Loucy (cell line): ENCODE measurements around the gene TMEM150B.
A peak's percentile ranks its signal among the peaks of the same experiment; 100 is the strongest.

Source experiments
- H2AFZ ChIP-seq: fragments of 200-600 bp; sonication (generic); 2 replicates; pipeline ENCODE4 v1.6.0; 2016; ENCODE audit warnings: antibody characterized with exemption, mild to moderate bottlenecking, low read length, moderate library complexity
- H3F3A ChIP-seq: fragments of 200-600 bp; 2 replicates; pipeline ENCODE4 v1.6.0; 2016; ENCODE audit warnings: antibody characterized with exemption, low read depth, mild to moderate bottlenecking
- H3K27me3 ChIP-seq: fragments of 200-600 bp; sonication (generic); 2 replicates; pipeline ENCODE4 v1.6.1; 2014; ENCODE audit warnings: low read length, mild to moderate bottlenecking; ENCODE audit not compliant: insufficient read depth, poor library complexity, severe bottlenecking
- H3K36me3 ChIP-seq: fragments of 200-600 bp; sonication (generic); 2 replicates; pipeline ENCODE4 v1.6.1; 2016; ENCODE audit warnings: low read length; ENCODE audit not compliant: insufficient read depth
- H3K4me1 ChIP-seq: fragments of 200-600 bp; sonication (generic); 2 replicates; pipeline ENCODE4 v1.5.1; 2014; ENCODE audit warnings: low read length, mild to moderate bottlenecking; ENCODE audit not compliant: insufficient read depth, poor library complexity, severe bottlenecking
- H3K4me2 ChIP-seq: fragments of 200-600 bp; sonication (generic); 2 replicates; pipeline ENCODE4 v1.6.0; 2014; ENCODE audit warnings: antibody characterized with exemption, low read length, low read depth, mild to moderate bottlenecking; ENCODE audit not compliant: poor library complexity, severe bottlenecking
- H3K4me3 ChIP-seq: fragments of 200-600 bp; sonication (generic); 2 replicates; pipeline ENCODE4 v1.5.1; 2014; ENCODE audit warnings: low read length, mild to moderate bottlenecking, mixed read lengths; ENCODE audit not compliant: poor library complexity, severe bottlenecking
- H3K79me2 ChIP-seq: fragments of 200-600 bp; sonication (generic); 2 replicates; pipeline ENCODE4 v1.6.1; 2014; ENCODE audit warnings: low read length; ENCODE audit not compliant: insufficient read depth
- H3K9ac ChIP-seq: fragments of 200-600 bp; sonication (generic); 2 replicates; pipeline ENCODE4 v1.6.0; 2014; ENCODE audit warnings: mild to moderate bottlenecking, low read depth, low read length, moderate library complexity; ENCODE audit not compliant: poor library complexity, severe bottlenecking
- H3K9me2 ChIP-seq: fragments of 200-600 bp; sonication (generic); replicated peaks from 2 replicates; pipeline ENCODE4 v1.6.1; 2016; ENCODE audit warnings: low read depth, low read length, mixed read lengths
- H3K9me3 ChIP-seq: fragments of 200-600 bp; sonication (generic); 2 replicates; pipeline ENCODE4 v1.6.1; 2014; ENCODE audit warnings: mild to moderate bottlenecking, antibody characterized with exemption, low read length, low read depth; ENCODE audit not compliant: insufficient read depth
- H4K20me1 ChIP-seq: fragments of 200-600 bp; sonication (generic); 2 replicates; pipeline ENCODE4 v1.6.0; 2014; ENCODE audit warnings: antibody characterized with exemption, low read length, mild to moderate bottlenecking; ENCODE audit not compliant: insufficient read depth, poor library complexity, severe bottlenecking
- EZH2phosphoT487 ChIP-seq: fragments of 200-600 bp; IDR thresholded peaks from 2 replicates; pipeline ENCODE4 v1.6.1; 2018; ENCODE audit warnings: antibody characterized with exemption, mild to moderate bottlenecking, moderate library complexity, borderline replicate concordance
- TF ChIP-seq, protein P1 (sequence below): fragments of 200-600 bp; sonication (generic); conservative IDR thresholded peaks from 2 replicates; pipeline ENCODE4 v1.5.1; 2014; ENCODE audit warnings: mild to moderate bottlenecking, antibody characterized with exemption, low read length

Gene TMEM150B

GRCh38 chr19:55372316-55373081 is 47.4 kb upstream of the TMEM150B start:
- Histone ChIP-seq H3K9ac (no peak overlapping the region), H3K9me2 (no peaks in the 10 kb centered on the region), H2AFZ (no peak overlapping the region), H3K9me3 (no peaks in the 10 kb centered on the region), H3K36me3 (no peaks in the 10 kb centered on the region), H3K4me1 (no peaks in the 10 kb centered on the region), H3K79me2 (no peaks in the 10 kb centered on the region), H4K20me1 (no peaks in the 10 kb centered on the region), H3K27me3 (no peaks in the 10 kb centered on the region), H3K4me3 (no peak overlapping the region), H3K4me2 (peak overlapping the region; percentile 2), H3F3A (no peaks in the 10 kb centered on the region)
- TF ChIP-seq, protein P1, sequence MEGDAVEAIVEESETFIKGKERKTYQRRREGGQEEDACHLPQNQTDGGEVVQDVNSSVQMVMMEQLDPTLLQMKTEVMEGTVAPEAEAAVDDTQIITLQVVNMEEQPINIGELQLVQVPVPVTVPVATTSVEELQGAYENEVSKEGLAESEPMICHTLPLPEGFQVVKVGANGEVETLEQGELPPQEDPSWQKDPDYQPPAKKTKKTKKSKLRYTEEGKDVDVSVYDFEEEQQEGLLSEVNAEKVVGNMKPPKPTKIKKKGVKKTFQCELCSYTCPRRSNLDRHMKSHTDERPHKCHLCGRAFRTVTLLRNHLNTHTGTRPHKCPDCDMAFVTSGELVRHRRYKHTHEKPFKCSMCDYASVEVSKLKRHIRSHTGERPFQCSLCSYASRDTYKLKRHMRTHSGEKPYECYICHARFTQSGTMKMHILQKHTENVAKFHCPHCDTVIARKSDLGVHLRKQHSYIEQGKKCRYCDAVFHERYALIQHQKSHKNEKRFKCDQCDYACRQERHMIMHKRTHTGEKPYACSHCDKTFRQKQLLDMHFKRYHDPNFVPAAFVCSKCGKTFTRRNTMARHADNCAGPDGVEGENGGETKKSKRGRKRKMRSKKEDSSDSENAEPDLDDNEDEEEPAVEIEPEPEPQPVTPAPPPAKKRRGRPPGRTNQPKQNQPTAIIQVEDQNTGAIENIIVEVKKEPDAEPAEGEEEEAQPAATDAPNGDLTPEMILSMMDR: no peak
- no peak for TF ChIP-seq EZH2phosphoT487

- no peaks in the 10 kb centered on the region for H3K36me3 ChIP-seq
- H3K79me2 ChIP-seq: no peaks in the 10 kb centered on the region
- H3K4me2 ChIP-seq: no peak within 1 kb of the TSS
- H3K9ac ChIP-seq: no peak within 1 kb of the TSS
- TF ChIP-seq, protein P1: no peak
- TF ChIP-seq EZH2phosphoT487: no peak
- no peaks in the 10 kb centered on the region for H3K27me3 ChIP-seq
- no peak within 1 kb of the TSS for H2AFZ ChIP-seq
- no peaks in the 10 kb centered on the region for H3K4me1 ChIP-seq
- no peaks in the 10 kb centered on the region for H4K20me1 ChIP-seq
- H3K9me2 ChIP-seq: no peaks in the 10 kb centered on the region
- H3K9me3 ChIP-seq: no peaks in the 10 kb centered on the region
- H3K4me3 ChIP-seq: no peak within 1 kb of the TSS
- H3F3A ChIP-seq: no peaks in the 10 kb centered on the region
Observed at GRCh38 chr19:55370305-55370988, 45.3 kb upstream of the TMEM150B start, which contains the start of gene IL11. IL11 (minus strand) TSS chr19:55370463; CDS start chr19:55370310, 153 bp downstream.

DNA sequence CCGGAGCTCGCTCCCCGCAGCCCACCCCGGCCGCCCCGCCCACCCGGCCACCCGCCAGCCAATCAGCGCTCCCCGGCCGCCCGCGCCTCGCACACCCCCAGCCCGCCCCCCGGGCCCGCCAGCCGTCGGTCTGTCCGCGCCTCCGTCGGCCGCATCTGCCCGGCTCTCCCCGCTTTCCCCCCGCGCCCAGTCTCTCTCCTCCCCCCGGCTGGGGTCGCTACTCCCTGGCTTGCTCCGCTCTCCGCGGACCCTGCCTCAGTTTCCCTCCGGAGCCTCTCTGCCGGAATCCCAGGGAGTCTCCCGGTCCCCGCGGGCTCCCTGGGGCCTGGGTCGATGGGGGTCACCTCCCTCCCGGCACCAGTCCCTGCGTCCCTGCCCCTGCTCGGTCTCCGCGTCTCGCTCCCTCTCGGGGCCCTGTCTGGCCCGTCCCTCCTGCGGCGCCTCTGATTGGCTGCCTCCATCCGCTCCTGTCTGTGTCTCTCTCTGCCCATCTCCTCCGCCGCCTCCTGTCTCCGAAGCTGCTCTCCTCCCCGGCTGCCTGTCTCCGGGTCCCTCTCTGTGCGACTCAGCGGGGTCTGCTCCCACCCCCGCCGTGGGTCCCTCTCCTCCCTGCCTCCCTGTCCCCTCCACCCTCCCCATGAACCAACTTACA is 44.6 kb upstream of the TMEM150B start:
- H3K79me2 ChIP-seq: no peaks in the 10 kb centered on the region
- H3K27me3 ChIP-seq: no peaks in the 10 kb centered on the region
- no peak overlapping the region for H3K4me3 ChIP-seq
- no peak overlapping the region for H2AFZ ChIP-seq
- no peak overlapping the region for H3K4me2 ChIP-seq
- no peaks in the 10 kb centered on the region for H3F3A ChIP-seq
- no peaks in the 10 kb centered on the region for H4K20me1 ChIP-seq
- TF ChIP-seq EZH2phosphoT487: no peak
- TF ChIP-seq, protein P1: no peak
- no peaks in the 10 kb centered on the region for H3K4me1 ChIP-seq
- H3K9me2 ChIP-seq: no peaks in the 10 kb centered on the region
- no peak overlapping the region for H3K9ac ChIP-seq
- H3K9me3 ChIP-seq: no peaks in the 10 kb centered on the region
- H3K36me3 ChIP-seq: no peaks in the 10 kb centered on the region
